Loucy (cell line): Measurements from ENCODE around the gene TES.
A peak's percentile ranks its signal among the peaks of the same experiment; 100 is the strongest.

Experiments used
- H2AFZ ChIP-seq: fragments of 200-600 bp; sonication (generic); 2 replicates; pipeline ENCODE4 v1.6.0; 2016; ENCODE audit warnings: antibody characterized with exemption, mild to moderate bottlenecking, low read length, moderate library complexity
- H3F3A ChIP-seq: fragments of 200-600 bp; 2 replicates; pipeline ENCODE4 v1.6.0; 2016; ENCODE audit warnings: antibody characterized with exemption, low read depth, mild to moderate bottlenecking
- H3K27me3 ChIP-seq: fragments of 200-600 bp; sonication (generic); 2 replicates; pipeline ENCODE4 v1.6.1; 2014; ENCODE audit warnings: low read length, mild to moderate bottlenecking; ENCODE audit not compliant: insufficient read depth, poor library complexity, severe bottlenecking
- H3K36me3 ChIP-seq: fragments of 200-600 bp; sonication (generic); 2 replicates; pipeline ENCODE4 v1.6.1; 2016; ENCODE audit warnings: low read length; ENCODE audit not compliant: insufficient read depth
- H3K4me1 ChIP-seq: fragments of 200-600 bp; sonication (generic); 2 replicates; pipeline ENCODE4 v1.5.1; 2014; ENCODE audit warnings: low read length, mild to moderate bottlenecking; ENCODE audit not compliant: insufficient read depth, poor library complexity, severe bottlenecking
- H3K4me2 ChIP-seq: fragments of 200-600 bp; sonication (generic); 2 replicates; pipeline ENCODE4 v1.6.0; 2014; ENCODE audit warnings: antibody characterized with exemption, low read length, low read depth, mild to moderate bottlenecking; ENCODE audit not compliant: poor library complexity, severe bottlenecking
- H3K4me3 ChIP-seq: fragments of 200-600 bp; sonication (generic); 2 replicates; pipeline ENCODE4 v1.5.1; 2014; ENCODE audit warnings: low read length, mild to moderate bottlenecking, mixed read lengths; ENCODE audit not compliant: poor library complexity, severe bottlenecking
- H3K79me2 ChIP-seq: fragments of 200-600 bp; sonication (generic); 2 replicates; pipeline ENCODE4 v1.6.1; 2014; ENCODE audit warnings: low read length; ENCODE audit not compliant: insufficient read depth
- H3K9ac ChIP-seq: fragments of 200-600 bp; sonication (generic); 2 replicates; pipeline ENCODE4 v1.6.0; 2014; ENCODE audit warnings: mild to moderate bottlenecking, low read depth, low read length, moderate library complexity; ENCODE audit not compliant: poor library complexity, severe bottlenecking
- H3K9me2 ChIP-seq: fragments of 200-600 bp; sonication (generic); replicated peaks from 2 replicates; pipeline ENCODE4 v1.6.1; 2016; ENCODE audit warnings: low read depth, low read length, mixed read lengths
- H3K9me3 ChIP-seq: fragments of 200-600 bp; sonication (generic); 2 replicates; pipeline ENCODE4 v1.6.1; 2014; ENCODE audit warnings: mild to moderate bottlenecking, antibody characterized with exemption, low read length, low read depth; ENCODE audit not compliant: insufficient read depth
- H4K20me1 ChIP-seq: fragments of 200-600 bp; sonication (generic); 2 replicates; pipeline ENCODE4 v1.6.0; 2014; ENCODE audit warnings: antibody characterized with exemption, low read length, mild to moderate bottlenecking; ENCODE audit not compliant: insufficient read depth, poor library complexity, severe bottlenecking
- CTCF ChIP-seq: fragments of 200-600 bp; sonication (generic); conservative IDR thresholded peaks from 2 replicates; pipeline ENCODE4 v1.5.1; 2014; ENCODE audit warnings: mild to moderate bottlenecking, antibody characterized with exemption, low read length
- EZH2phosphoT487 ChIP-seq: fragments of 200-600 bp; IDR thresholded peaks from 2 replicates; pipeline ENCODE4 v1.6.1; 2018; ENCODE audit warnings: antibody characterized with exemption, mild to moderate bottlenecking, moderate library complexity, borderline replicate concordance

The TES gene

DNA sequence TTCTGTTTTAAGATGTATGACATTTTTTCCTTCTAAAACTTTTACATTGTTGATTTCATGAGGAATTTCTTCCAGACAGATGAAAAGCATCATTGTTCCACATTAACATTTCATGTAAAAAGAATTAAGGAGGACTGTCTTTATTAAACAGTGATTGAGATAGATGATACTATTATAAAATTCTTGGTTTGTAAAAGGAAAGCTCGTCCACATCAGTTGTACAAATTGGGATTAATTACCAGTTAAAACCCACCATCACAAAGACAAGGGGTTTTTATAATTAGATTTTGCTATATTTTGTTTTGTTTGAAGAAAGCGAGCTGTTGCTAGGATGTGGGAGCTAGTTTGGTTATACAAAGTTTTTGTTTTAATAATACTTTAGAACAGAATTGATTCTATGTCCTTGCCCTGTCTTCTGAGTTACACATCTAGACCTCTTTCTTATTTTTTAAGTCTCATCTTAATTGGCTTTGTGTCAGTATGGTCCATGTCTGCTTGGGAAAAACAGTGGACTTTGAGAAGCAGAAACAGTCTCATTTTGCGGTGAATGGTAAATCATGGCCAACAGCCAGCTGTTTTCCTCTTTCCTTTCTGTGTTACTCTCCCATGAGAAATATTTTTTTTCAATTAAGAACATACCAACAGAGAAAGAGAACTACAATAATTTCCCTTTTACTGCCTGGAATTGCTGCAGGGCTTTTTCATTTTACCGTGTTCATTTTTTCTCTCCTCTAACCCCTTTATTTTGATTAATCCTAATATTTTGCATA is 3.2 kb downstream of the TES start:
- H3K4me1 ChIP-seq, result peaks cover 39% of the 10 kb centered on the region
- TF ChIP-seq EZH2phosphoT487, result no peak
- TF ChIP-seq CTCF, result no peak
- no peaks in the 10 kb centered on the region for H3K27me3 ChIP-seq
- H3K9me3 ChIP-seq, result peaks cover 10% of the 10 kb centered on the region; the same call in 1 of the 2 replicates
- no peaks in the 10 kb centered on the region for H3K9me2 ChIP-seq
- H3K79me2 ChIP-seq, result no peaks in the 10 kb centered on the region
- H3K9ac ChIP-seq, result no peak overlapping the region
- H3K4me3 ChIP-seq, result no peak overlapping the region
- H2AFZ ChIP-seq, result no peak overlapping the region
- no peak overlapping the region for H3K4me2 ChIP-seq
- H3K36me3 ChIP-seq, result no peaks in the 10 kb centered on the region
- H3F3A ChIP-seq, result peaks cover 3% of the 10 kb centered on the region; the same call in 1 of the 2 replicates
- H4K20me1 ChIP-seq, result no peaks in the 10 kb centered on the region

DNA sequence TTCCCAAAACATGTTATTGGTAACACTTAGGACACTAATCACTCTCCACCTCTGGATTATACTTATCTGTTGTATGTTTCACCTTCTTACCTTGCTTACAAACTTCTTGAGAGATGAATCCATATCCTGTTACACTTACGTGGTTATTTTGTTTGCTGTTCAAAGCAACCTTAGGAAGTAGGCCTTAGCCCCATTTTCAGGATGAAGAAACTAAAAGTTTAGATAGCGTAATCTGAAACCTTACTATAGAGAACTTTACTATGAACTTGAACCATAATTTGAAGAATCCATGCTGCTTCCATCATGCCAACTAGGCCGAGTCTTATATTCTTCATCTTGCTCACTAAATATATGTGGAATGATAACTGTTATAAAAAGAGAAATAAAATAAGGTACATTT is 4.6 kb downstream of the TES start:
- Histone ChIP-seq H3K4me1 (peaks cover 27% of the 10 kb centered on the region), H4K20me1 (no peaks in the 10 kb centered on the region), H2AFZ (no peak overlapping the region), H3F3A (peaks cover 3% of the 10 kb centered on the region; the same call in 1 of the 2 replicates), H3K9me2 (no peaks in the 10 kb centered on the region), H3K79me2 (no peaks in the 10 kb centered on the region), H3K4me2 (no peak overlapping the region), H3K9me3 (peaks cover 8% of the 10 kb centered on the region; the same call in 1 of the 2 replicates), H3K4me3 (no peak overlapping the region), H3K36me3 (no peaks in the 10 kb centered on the region), H3K9ac (no peak overlapping the region), H3K27me3 (no peaks in the 10 kb centered on the region)
- no peak for TF ChIP-seq CTCF
- no peak for TF ChIP-seq EZH2phosphoT487

DNA sequence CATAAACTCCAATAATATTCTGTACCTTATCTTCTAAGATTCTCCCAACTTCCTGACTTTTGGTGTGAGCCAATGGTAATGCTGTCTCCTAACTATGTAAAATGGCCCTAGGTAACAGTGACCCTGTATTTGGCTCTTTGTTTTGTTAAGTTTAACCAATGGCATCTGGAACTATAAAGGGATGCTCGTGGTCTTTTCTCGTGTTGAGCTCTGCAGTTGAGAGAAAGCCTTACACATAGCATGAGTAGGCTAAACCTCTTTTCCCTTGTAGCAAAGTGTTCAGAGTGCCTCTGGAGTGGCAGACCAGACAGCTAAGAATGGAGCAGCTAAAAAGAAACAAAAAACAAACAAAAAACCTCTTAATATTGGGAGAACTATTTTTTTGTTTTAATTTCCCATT is 5.2 kb downstream of the TES start:
- no peak overlapping the region for H3K4me2 ChIP-seq
- H3K79me2 ChIP-seq, result no peaks in the 10 kb centered on the region
- H3F3A ChIP-seq, result peaks cover 3% of the 10 kb centered on the region; the same call in 1 of the 2 replicates
- H3K4me3 ChIP-seq, result no peak overlapping the region
- no peaks in the 10 kb centered on the region for H3K36me3 ChIP-seq
- H3K9me3 ChIP-seq, result peaks cover 6% of the 10 kb centered on the region; the same call in 1 of the 2 replicates
- H4K20me1 ChIP-seq, result no peaks in the 10 kb centered on the region
- peaks cover 26% of the 10 kb centered on the region for H3K4me1 ChIP-seq
- no peaks in the 10 kb centered on the region for H3K27me3 ChIP-seq
- no peak overlapping the region for H3K9ac ChIP-seq
- H2AFZ ChIP-seq, result peak overlapping the region; percentile 4; the same call in 1 of the 2 replicates
- H3K9me2 ChIP-seq, result no peaks in the 10 kb centered on the region
- no peak for TF ChIP-seq EZH2phosphoT487
- no peak for TF ChIP-seq CTCF
